ENCODE data around the gene RBM47.

The RBM47 gene

GRCh38 chr4:40623707-40624106, 6.0 kb downstream of the RBM47 start:
- no peak for DNase-seq (ENCODE audit: low read depth)

GRCh38 chr4:40622913-40623312, 6.8 kb downstream of the RBM47 start:
- no peak for DNase-seq (ENCODE audit: low read depth)

- no peak for DNase-seq (ENCODE audit: low read depth)
Measured at GRCh38 chr4:40621592-40622512, 7.8 kb downstream of the RBM47 start.

GRCh38 chr4:40621229-40621591, 8.5 kb downstream of the RBM47 start:
- DNase-seq (ENCODE audit: low read depth), result no peak

- no peak for DNase-seq (ENCODE audit: low read depth)
Measured at GRCh38 chr4:40619600-40619999, 10.1 kb downstream of the RBM47 start.

- DNase-seq (ENCODE audit: low read depth), result no peak
Measured at GRCh38 chr4:40617872-40618271, 11.8 kb downstream of the RBM47 start.

GRCh38 chr4:40614031-40614430, 15.6 kb downstream of the RBM47 start:
- DNase-seq (ENCODE audit: low read depth), result no peak

GRCh38 chr4:40613456-40613855, 16.2 kb downstream of the RBM47 start:
- no peak for DNase-seq (ENCODE audit: low read depth)

GRCh38 chr4:40612831-40613230, 16.8 kb downstream of the RBM47 start:
- DNase-seq (ENCODE audit: low read depth), result no peak

GRCh38 chr4:40612283-40612682, 17.4 kb downstream of the RBM47 start:
- DNase-seq (ENCODE audit: low read depth), result no peak

- DNase-seq (ENCODE audit: low read depth), result no peak
Measured at GRCh38 chr4:40608628-40609027, 21.0 kb downstream of the RBM47 start.

- DNase-seq (ENCODE audit: low read depth), result no peak
Measured at GRCh38 chr4:40607221-40607620, 22.4 kb downstream of the RBM47 start.

- DNase-seq (ENCODE audit: low read depth), result no peak
Measured at GRCh38 chr4:40606239-40606767, 23.4 kb downstream of the RBM47 start.

- DNase-seq (ENCODE audit: low read depth), result no peak
Measured at GRCh38 chr4:40603281-40603680, 26.4 kb downstream of the RBM47 start.

GRCh38 chr4:40601641-40602040, 28.0 kb downstream of the RBM47 start:
- no peak for DNase-seq (ENCODE audit: low read depth)

- DNase-seq (ENCODE audit: low read depth), result no peak
Measured at GRCh38 chr4:40600850-40601249, 28.8 kb downstream of the RBM47 start.

- no peak for DNase-seq (ENCODE audit: low read depth)
Measured at GRCh38 chr4:40599431-40599830, 30.2 kb downstream of the RBM47 start.

GRCh38 chr4:40596522-40596921, 33.1 kb downstream of the RBM47 start:
- no peak for DNase-seq (ENCODE audit: low read depth)

GRCh38 chr4:40595981-40596380, 33.7 kb downstream of the RBM47 start:
- no peak for DNase-seq (ENCODE audit: low read depth)

- DNase-seq (ENCODE audit: low read depth), result no peak
Measured at GRCh38 chr4:40594261-40595178, 35.1 kb downstream of the RBM47 start.

- no peak for DNase-seq (ENCODE audit: low read depth)
Measured at GRCh38 chr4:40592034-40592433, 37.6 kb downstream of the RBM47 start.

- no peak for DNase-seq (ENCODE audit: low read depth)
Measured at GRCh38 chr4:40587826-40588225, 41.8 kb downstream of the RBM47 start.

GRCh38 chr4:40587351-40587750, 42.3 kb downstream of the RBM47 start:
- no peak for DNase-seq (ENCODE audit: low read depth)

Measured in T-helper 22 cell (primary cell).